HCT116 (cell line): ENCODE data around the gene THRB. TPM values are rescaled to one million over a fixed set of nuclear protein-coding genes. Genes with fewer than 3 reads are reported as not detected.

Experiments
- ATAC-seq: fragments of 200-7000 bp; cut with Tn5 transposase; 2 replicates; pipeline ENCODE4 v1.9.1; 2020; ENCODE audit warnings: mild to moderate bottlenecking, moderate library complexity
- BruUV-seq: library from RNA; stranded (reverse); fragments of 400-500 nt; replicated peaks from 2 replicates; lab custom pipeline; 2021; lab: Mats Ljungman, UMichigan
- CTCF ChIA-PET: fragments of 300-600 bp; sonication (Branson Sonifier 250); formaldehyde crosslinking; loops from one replicate; lab custom pipeline; 2021; ENCODE audit warnings: antibody characterized with exemption; lab: Charles Lee
- POLR2A ChIA-PET: fragments of 300-600, 350-600 bp; sonication (Branson Sonifier 250); formaldehyde crosslinking; loops from one replicate; lab custom pipeline; 2021; ENCODE audit warnings: antibody characterized with exemption; lab: Charles Lee
- RAD21 ChIA-PET, 2 experiments: fragments of 300-600 bp; sonication (Branson Sonifier 250); formaldehyde crosslinking; loops; one replicate each; lab custom pipeline; 2023; ENCODE audit warnings: low total read pairs in 2 of 2; ENCODE audit not compliant: uncharacterized antibody in 2 of 2, unreplicated experiment in 2 of 2, low non-redundant PET in 1 of 2; lab: Charles Lee
- DNase-seq: peaks from one replicate; pipeline ENCODE4 v3.0.0-alpha.2; 2010; ENCODE audit warnings: low read depth, low spot score
- H2AFZ ChIP-seq: fragments of 200-600 bp; shearing (Covaris generic), sonication (generic); 2 replicates; pipeline ENCODE4 v1.6.1; 2017; ENCODE audit warnings: low read depth, mixed run types, mixed read lengths, antibody characterized with exemption, low read length; ENCODE audit not compliant: poor library complexity, severe bottlenecking
- H3K27ac ChIP-seq: 2 replicates; pipeline ENCODE4 v1.5.1; 2012; ENCODE audit warnings: low read depth, low read length
- H3K27me3 ChIP-seq: fragments of 200-600 bp; sonication (generic); 2 replicates; pipeline ENCODE4 v1.6.1; 2016; ENCODE audit warnings: mixed run types, low read length, mixed read lengths; ENCODE audit not compliant: insufficient read depth
- H3K36me3 ChIP-seq, 2 experiments: fragments of 200-500 bp in 1 of 2; fragments of 200-600 bp in 1 of 2; sonication (Bioruptor generic) in 1 of 2; sonication (generic) in 1 of 2; 2 replicates each; pipeline versions ENCODE4 v1.5.1 to v1.6.1; 2014 to 2016; ENCODE audit warnings: low read length in 2 of 2, inconsistent platforms in 1 of 2, mixed read lengths in 1 of 2, mixed run types in 1 of 2; ENCODE audit not compliant: insufficient read depth in 2 of 2, control insufficient read depth in 1 of 2
- H3K4me1 ChIP-seq, 2 experiments: fragments of 200-600 bp in 1 of 2; sonication (generic) in 1 of 2; 2 replicates each; pipeline versions ENCODE4 v1.5.1 to v1.6.1; 2012 to 2017; ENCODE audit warnings: low read length in 2 of 2, inconsistent platforms in 1 of 2, mild to moderate bottlenecking in 1 of 2, mixed read lengths in 1 of 2, mixed run types in 1 of 2, moderate library complexity in 1 of 2; ENCODE audit not compliant: insufficient read depth in 2 of 2, control insufficient read depth in 1 of 2
- H3K4me2 ChIP-seq: fragments of 200-600 bp; sonication (generic); 2 replicates; pipeline ENCODE4 v1.6.1; 2017; ENCODE audit warnings: mixed run types, low read length, mixed read lengths
- H3K4me3 ChIP-seq, 2 experiments: fragments of 200-600 bp in 1 of 2; sonication (generic) in 1 of 2; replicated peaks in 1 of 2; 2 replicates each; pipeline ENCODE4 v1.5.1; 2011 to 2016; ENCODE audit warnings: low read length in 2 of 2, control low read depth in 1 of 2, low read depth in 1 of 2, mild to moderate bottlenecking in 1 of 2, mixed read lengths in 1 of 2, mixed run types in 1 of 2
- H3K79me2 ChIP-seq: fragments of 200-600 bp; sonication (generic); 2 replicates; pipeline ENCODE4 v1.6.1; 2017; ENCODE audit warnings: mild to moderate bottlenecking, mixed run types, low read length, moderate library complexity, mixed read lengths; ENCODE audit not compliant: insufficient read depth
- H3K9ac ChIP-seq: fragments of 200-600 bp; sonication (generic); 2 replicates; pipeline ENCODE4 v1.6.1; 2016; ENCODE audit warnings: low read length, mixed read lengths
- H3K9me2 ChIP-seq: fragments of 200-600 bp; sonication (generic), shearing (Covaris generic); 2 replicates; pipeline ENCODE4 v1.6.1; 2017; ENCODE audit warnings: mixed run types, mild to moderate bottlenecking, moderate library complexity; ENCODE audit not compliant: insufficient read depth
- H3K9me3 ChIP-seq, 2 experiments: fragments of 200-500 bp in 1 of 2; fragments of 200-600 bp in 1 of 2; sonication (Bioruptor generic) in 1 of 2; sonication (generic) in 1 of 2; 2 replicates each; pipeline ENCODE4 v1.6.1; 2014 to 2017; ENCODE audit warnings: low read length in 2 of 2, mixed read lengths in 2 of 2, inconsistent platforms in 1 of 2, low read depth in 1 of 2, mild to moderate bottlenecking in 1 of 2, mixed run types in 1 of 2, moderate library complexity in 1 of 2; ENCODE audit not compliant: control insufficient read depth in 1 of 2, insufficient read depth in 1 of 2
- H4K20me1 ChIP-seq: fragments of 200-600 bp; sonication (generic), shearing (Covaris generic); 2 replicates; pipeline ENCODE4 v1.6.1; 2017; ENCODE audit warnings: mixed run types, mild to moderate bottlenecking, moderate library complexity; ENCODE audit not compliant: insufficient read depth
- CBX3 ChIP-seq: IDR thresholded peaks from 2 replicates; pipeline ENCODE4 v1.6.1; 2012; ENCODE audit warnings: low read depth
- CTCF ChIP-seq, 3 experiments: fragments of 200-600 bp in 1 of 3; sonication (generic) in 1 of 3; IDR thresholded peaks in 2 of 3; conservative IDR thresholded peaks in 1 of 3; 2 replicates each; pipeline ENCODE4 v1.5.1; 2012 to 2017; ENCODE audit warnings: low read depth in 2 of 3, low read length in 2 of 3, antibody characterized with exemption in 1 of 3, borderline replicate concordance in 1 of 3, control low read depth in 1 of 3, mild to moderate bottlenecking in 1 of 3, mixed read lengths in 1 of 3, mixed run types in 1 of 3, moderate library complexity in 1 of 3; ENCODE audit not compliant: insufficient read depth in 1 of 3
- EZH2 ChIP-seq: fragments of 200-600 bp; sonication (generic); IDR thresholded peaks from 2 replicates; pipeline ENCODE4 v1.6.1; 2017; ENCODE audit warnings: antibody characterized with exemption, mixed run types
- FOSL1 ChIP-seq: IDR thresholded peaks from 2 replicates; pipeline ENCODE4 v1.6.1; 2012; ENCODE audit warnings: low read depth
- RAD21 ChIP-seq: IDR thresholded peaks from 2 replicates; pipeline ENCODE4 v1.6.1; 2012; ENCODE audit warnings: low read depth, mild to moderate bottlenecking
- SP1 ChIP-seq: IDR thresholded peaks from 2 replicates; pipeline ENCODE4 v1.6.1; 2012; ENCODE audit warnings: low read depth
- TCF7L2 ChIP-seq: IDR thresholded peaks from 2 replicates; pipeline ENCODE4 v1.7.0; 2011; ENCODE audit warnings: borderline replicate concordance, inconsistent platforms; ENCODE audit not compliant: insufficient read depth, insufficient read length; ENCODE audit errors: extremely low read depth
- ZFX ChIP-seq: fragments of 450-650 bp; IDR thresholded peaks from 2 replicates; pipeline ENCODE4 v1.6.1; 2017
- intact Hi-C: fragments of 100-400 bp; cut with micrococcal nuclease; formaldehyde crosslinking; loops from 2 replicates; pipeline ENCODE4 v1.10.0; 2022
- total RNA-seq: library from RNA; stranded (reverse); gene quantifications from one replicate; pipeline ENCODE4 v1.2.1, GENCODE V29; 2021; ENCODE audit not compliant: unreplicated experiment
- TF ChIP-seq, protein P1 (sequence below): IDR thresholded peaks from 2 replicates; pipeline ENCODE4 v1.6.1; 2012

THRB gene
- total RNA-seq, 1 experiment from 2014 or later = 2.5 TPM

GRCh38 chr3:24472358-24472757, 22.3 kb downstream of the THRB start:
- RAD21 ChIA-PET = no interaction called here
- H3K79me2 ChIP-seq = no peaks in the 10 kb centered on the region
- TF ChIP-seq TCF7L2 = no peak
- TF ChIP-seq SP1 = peak; percentile 32; the same call in 1 of the 2 replicates
- TF ChIP-seq, protein P1, sequence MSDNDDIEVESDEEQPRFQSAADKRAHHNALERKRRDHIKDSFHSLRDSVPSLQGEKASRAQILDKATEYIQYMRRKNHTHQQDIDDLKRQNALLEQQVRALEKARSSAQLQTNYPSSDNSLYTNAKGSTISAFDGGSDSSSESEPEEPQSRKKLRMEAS = no peak
- ATAC-seq = no peak
- intact Hi-C loops = no loop called here
- no peaks in the 10 kb centered on the region for H4K20me1 ChIP-seq
- no peaks in the 10 kb centered on the region for H3K9me2 ChIP-seq
- no TSS peak for BruUV-seq
- no peak overlapping the region for H3K4me2 ChIP-seq
- H3K4me3 ChIP-seq = no peak overlapping the region
- H2AFZ ChIP-seq = no peak overlapping the region
- peak; percentile 18 for DNase-seq
- CTCF ChIA-PET = no interaction called here
- no peaks in the 10 kb centered on the region for H3K36me3 ChIP-seq
- H3K27ac ChIP-seq = no peak overlapping the region
- no peak overlapping the region for H3K9ac ChIP-seq
- no peaks in the 10 kb centered on the region for H3K27me3 ChIP-seq
- POLR2A ChIA-PET = no interaction called here
- H3K9me3 ChIP-seq = no peaks in the 10 kb centered on the region
- peaks cover 0 to 12% of the 10 kb centered on the region in 2 experiments; a peak in 1 of 4 replicates for H3K4me1 ChIP-seq

DNA sequence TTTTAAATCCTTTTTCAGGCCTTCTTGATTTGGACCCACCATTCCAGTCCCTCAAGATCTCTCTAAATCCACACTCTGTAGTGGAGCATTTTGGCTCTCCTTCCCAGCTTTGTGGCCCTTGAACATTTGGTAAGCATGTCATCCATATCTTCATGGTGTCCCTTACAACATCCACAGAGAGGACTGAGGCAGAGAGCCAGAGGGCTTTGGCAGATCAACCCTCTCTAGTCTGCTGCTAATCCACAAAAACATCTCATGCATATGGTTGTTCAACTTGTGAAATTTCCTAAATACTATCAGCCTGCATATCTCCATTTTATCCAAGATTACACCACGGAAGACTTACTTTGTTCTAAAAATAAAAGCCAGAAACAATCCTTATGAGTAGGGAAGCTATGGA, 23.2 kb downstream of the THRB start:
- Histone ChIP-seq H3K4me2 (no peak overlapping the region), H4K20me1 (no peaks in the 10 kb centered on the region), H3K4me3 (no peak overlapping the region), H3K27me3 (no peaks in the 10 kb centered on the region), H3K9me2 (no peaks in the 10 kb centered on the region), H3K9me3 (no peaks in the 10 kb centered on the region), H2AFZ (no peak overlapping the region), H3K79me2 (no peaks in the 10 kb centered on the region), H3K36me3 (no peaks in the 10 kb centered on the region), H3K4me1 (peaks cover 0 to 12% of the 10 kb centered on the region in 2 experiments; a peak in 1 of 4 replicates), H3K9ac (no peak overlapping the region), H3K27ac (no peak overlapping the region)
- DNase-seq = no peak
- intact Hi-C loops = no loop called here
- POLR2A ChIA-PET = no interaction called here
- CTCF ChIA-PET = no interaction called here
- no peak for ATAC-seq
- RAD21 ChIA-PET = no interaction called here
- no TSS peak for BruUV-seq
- TF ChIP-seq ZFX (no peak), CBX3 (no peak), EZH2 (no peak), RAD21 (no peak), CTCF (IDR thresholded peaks at IDR 0.05 in 2 of 3, conservative IDR thresholded peaks at IDR 0.05 in 1 of 3; ENCODE audit: borderline replicate concordance in 1 of 3, insufficient read depth in 1 of 3, low read depth in 2 of 3, low read length in 2 of 3) (no peak), FOSL1 (no peak)
